Osteocyte (in vitro differentiated cells): ENCODE results near the gene VWC2L. TPM values are rescaled to one million over a fixed set of nuclear protein-coding genes. Genes with fewer than 3 reads are reported as not detected.

ENCODE experiments used
- DNase-seq: peaks from one replicate; pipeline ENCODE4 v3.0.0; 2021; ENCODE audit warnings: mixed read lengths; ENCODE audit not compliant: unreplicated experiment; ENCODE audit errors: extremely low spot score
- H3K27ac Mint-ChIP-seq: one replicate; pipeline ENCODE4 v1.8.0; 2021; ENCODE audit warnings: mild to moderate bottlenecking, mixed read lengths; ENCODE audit not compliant: unreplicated experiment
- H3K27me3 Mint-ChIP-seq: one replicate; pipeline ENCODE4 v1.8.0; 2021; ENCODE audit warnings: mixed read lengths; ENCODE audit not compliant: unreplicated experiment
- H3K36me3 Mint-ChIP-seq: one replicate; pipeline ENCODE4 v1.8.0; 2021; ENCODE audit warnings: mixed read lengths; ENCODE audit not compliant: unreplicated experiment
- H3K4me1 Mint-ChIP-seq: one replicate; pipeline ENCODE4 v1.8.0; 2021; ENCODE audit warnings: mixed read lengths; ENCODE audit not compliant: unreplicated experiment
- H3K4me3 Mint-ChIP-seq: one replicate; pipeline ENCODE4 v1.8.0; 2021; ENCODE audit warnings: mild to moderate bottlenecking, moderate library complexity, mixed read lengths; ENCODE audit not compliant: unreplicated experiment
- H3K9me3 Mint-ChIP-seq: one replicate; pipeline ENCODE4 v1.8.0; 2021; ENCODE audit warnings: mixed read lengths; ENCODE audit not compliant: unreplicated experiment
- CTCF ChIP-seq: fragments of 200-600 bp; sonication (generic); IDR thresholded peaks from 2 replicates; pipeline ENCODE4 v1.5.0; 2021; ENCODE audit warnings: antibody characterized with exemption, mild to moderate bottlenecking, moderate library complexity
- total RNA-seq: library from RNA; stranded (reverse); gene quantifications from 2 replicates; pipeline ENCODE4 v1.2.1, GENCODE V29; 2021

The VWC2L gene
- total RNA-seq, 1 donor from 2014 or later: not detected

GRCh38 chr2:214410128-214410775 lies 602 bp upstream of the VWC2L start:
- Mint-ChIP-seq H3K27ac (no peak overlapping the region), H3K27me3 (peaks cover 26% of the 10 kb centered on the region), H3K4me3 (no peak overlapping the region), H3K9me3 (no peaks in the 10 kb centered on the region), H3K4me1 (peaks cover 6% of the 10 kb centered on the region), H3K36me3 (no peaks in the 10 kb centered on the region)
- peak; percentile 40 for TF ChIP-seq CTCF
- DNase-seq: no peak

GRCh38 chr2:214412679-214413078 lies 1.8 kb downstream of the VWC2L start:
- Mint-ChIP-seq H3K4me3 (no peak overlapping the region), H3K27me3 (peaks cover 31% of the 10 kb centered on the region), H3K4me1 (peaks cover 6% of the 10 kb centered on the region), H3K27ac (no peak overlapping the region), H3K36me3 (no peaks in the 10 kb centered on the region), H3K9me3 (no peaks in the 10 kb centered on the region)
- TF ChIP-seq CTCF: no peak
- DNase-seq: no peak

GRCh38 chr2:214436470-214436869 lies 25.6 kb downstream of the VWC2L start:
- no peak for DNase-seq
- Mint-ChIP-seq H3K36me3 (no peaks in the 10 kb centered on the region), H3K27ac (no peak overlapping the region), H3K4me1 (peaks cover 24% of the 10 kb centered on the region), H3K27me3 (no peaks in the 10 kb centered on the region), H3K4me3 (no peak overlapping the region), H3K9me3 (peaks cover 5% of the 10 kb centered on the region)
- TF ChIP-seq CTCF: no peak

GRCh38 chr2:214450118-214450894 lies 39.5 kb downstream of the VWC2L start:
- Mint-ChIP-seq H3K27ac (no peak overlapping the region), H3K4me3 (no peak overlapping the region), H3K27me3 (no peaks in the 10 kb centered on the region), H3K9me3 (peaks cover 3% of the 10 kb centered on the region), H3K36me3 (no peaks in the 10 kb centered on the region), H3K4me1 (no peaks in the 10 kb centered on the region)
- TF ChIP-seq CTCF: no peak
- no peak for DNase-seq

GRCh38 chr2:214451516-214452275 lies 40.8 kb downstream of the VWC2L start:
- no peak for DNase-seq
- no peaks in the 10 kb centered on the region for H3K4me1 Mint-ChIP-seq
- no peaks in the 10 kb centered on the region for H3K27me3 Mint-ChIP-seq
- no peak overlapping the region for H3K27ac Mint-ChIP-seq
- no peaks in the 10 kb centered on the region for H3K36me3 Mint-ChIP-seq
- peaks cover 3% of the 10 kb centered on the region for H3K9me3 Mint-ChIP-seq
- H3K4me3 Mint-ChIP-seq: no peak overlapping the region
- TF ChIP-seq CTCF: no peak
